GM18526 (cell line): ENCODE results near the gene UROC1.

ENCODE experiments used
- POLR2A ChIP-seq: IDR thresholded peaks from 3 replicates; pipeline ENCODE4 v1.6.1; 2011; ENCODE audit not compliant: insufficient read length; ENCODE audit errors: extremely low read depth

The UROC1 gene

DNA sequence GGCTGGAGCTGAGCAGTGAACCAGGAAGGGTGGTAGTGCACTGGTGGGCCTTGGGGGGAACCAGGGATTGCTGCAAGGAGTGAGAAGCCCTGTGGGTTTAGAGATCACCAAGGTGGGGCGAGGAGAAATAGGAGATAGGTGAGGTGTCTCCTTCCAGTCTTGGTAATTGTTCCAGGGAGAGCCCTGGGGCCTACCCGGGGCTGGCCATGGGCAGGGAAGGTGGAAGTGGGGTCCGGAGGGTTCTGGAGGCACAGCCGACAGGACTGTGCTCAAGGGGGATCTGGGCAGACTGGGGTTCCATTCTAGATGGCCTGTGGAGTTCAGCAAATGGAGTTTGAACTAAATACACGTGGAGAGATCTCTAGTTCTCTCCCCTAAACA, 10.8 kb upstream of the UROC1 start:
- TF ChIP-seq POLR2A = no peak

DNA sequence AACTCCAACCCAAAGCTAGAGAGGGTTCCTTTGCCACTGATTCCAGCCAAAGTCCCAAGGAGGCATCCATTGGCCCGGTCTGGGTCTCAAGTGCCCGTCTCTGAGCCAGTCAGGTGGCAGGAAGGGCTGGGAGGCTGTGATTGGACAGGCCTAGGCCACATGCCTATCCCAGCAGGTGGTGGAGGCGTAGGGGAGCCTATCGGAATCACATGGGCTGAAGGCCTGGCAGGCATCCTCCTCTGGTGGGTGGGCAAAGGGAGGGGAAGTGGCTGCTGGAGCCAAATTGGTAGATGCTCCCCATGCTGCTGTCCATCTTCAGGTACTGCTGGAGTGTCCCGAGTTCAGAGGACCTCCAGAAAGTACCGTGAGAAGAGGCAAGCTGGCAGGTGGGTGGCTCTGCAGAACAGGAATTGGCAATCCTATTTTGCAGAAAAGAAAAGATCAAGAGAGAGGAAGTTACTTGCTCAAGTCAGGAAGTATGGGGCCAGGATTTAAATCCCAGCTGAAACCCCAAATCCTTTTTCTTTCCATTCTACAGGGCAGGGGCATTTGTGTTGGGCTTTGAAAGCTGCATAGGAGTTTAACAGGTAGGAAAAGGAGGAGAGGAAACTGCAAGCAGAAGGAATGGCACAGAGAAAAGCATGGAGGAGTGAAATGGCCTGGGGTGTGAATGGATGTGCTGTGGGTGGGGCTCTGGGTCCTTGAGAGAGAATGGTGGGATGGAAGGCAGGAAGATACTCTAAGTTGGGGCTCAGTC, 10.1 kb upstream of the UROC1 start:
- TF ChIP-seq POLR2A = no peak

- no peak for TF ChIP-seq POLR2A
These were observed 9.4 kb upstream of the UROC1 start for GRCh38 chr3:126527006-126527405.

DNA sequence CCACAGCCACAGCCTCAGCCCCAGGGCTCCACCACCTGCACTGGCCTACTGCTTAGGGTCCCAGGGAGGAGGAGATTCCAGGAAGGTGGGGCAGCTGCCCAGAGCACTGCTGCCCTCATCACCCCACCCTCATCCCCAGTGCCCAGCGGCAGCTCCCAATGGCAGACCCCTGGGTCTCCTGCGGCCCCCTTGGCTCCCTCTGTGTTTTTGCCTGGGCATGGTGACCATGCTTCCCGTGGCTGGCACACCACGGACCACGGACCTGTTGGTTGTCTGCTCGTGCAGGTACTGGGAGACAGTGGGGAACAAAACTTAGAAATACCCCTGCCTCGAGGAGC, 9.1 kb upstream of the UROC1 start:
- no peak for TF ChIP-seq POLR2A

GRCh38 chr3:126525853-126526667, 8.5 kb upstream of the UROC1 start:
- no peak for TF ChIP-seq POLR2A

DNA sequence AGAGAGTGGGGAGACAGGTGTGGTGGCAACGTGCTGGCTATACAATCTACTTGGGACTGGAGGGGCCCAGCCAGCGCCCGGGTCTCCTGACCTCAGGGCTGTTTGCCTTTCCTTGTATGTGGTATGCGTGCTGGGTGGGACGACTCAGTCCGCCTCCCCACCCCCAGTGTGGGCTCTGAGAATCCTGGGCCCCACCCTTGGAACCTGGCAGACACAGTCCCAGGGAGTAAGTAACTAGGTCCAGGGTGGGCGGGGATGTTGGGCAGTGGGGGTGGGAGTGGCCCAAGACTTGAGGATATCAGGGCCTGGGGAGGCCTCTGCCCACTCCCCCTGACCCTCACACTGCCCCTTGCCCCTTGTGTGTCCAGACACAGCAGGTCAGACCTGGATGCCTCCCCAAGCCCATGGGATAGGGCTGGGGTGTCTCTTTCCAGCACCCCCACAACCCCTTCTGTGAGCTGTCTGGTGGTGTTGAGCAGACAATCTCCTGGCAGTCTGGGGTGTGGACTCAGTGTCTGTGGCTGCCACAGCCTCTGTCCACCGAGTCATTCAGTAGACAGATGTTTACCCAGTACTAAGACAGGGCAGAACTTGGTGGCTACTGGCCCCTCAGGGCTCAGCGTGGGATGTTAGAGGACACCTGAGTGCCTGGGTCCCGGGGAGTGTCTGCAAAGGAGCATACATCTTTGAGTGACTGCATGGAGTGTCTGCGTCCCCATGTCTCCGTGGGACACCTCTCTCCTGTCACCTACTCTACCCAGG, 7.7 kb upstream of the UROC1 start:
- TF ChIP-seq POLR2A = no peak

DNA sequence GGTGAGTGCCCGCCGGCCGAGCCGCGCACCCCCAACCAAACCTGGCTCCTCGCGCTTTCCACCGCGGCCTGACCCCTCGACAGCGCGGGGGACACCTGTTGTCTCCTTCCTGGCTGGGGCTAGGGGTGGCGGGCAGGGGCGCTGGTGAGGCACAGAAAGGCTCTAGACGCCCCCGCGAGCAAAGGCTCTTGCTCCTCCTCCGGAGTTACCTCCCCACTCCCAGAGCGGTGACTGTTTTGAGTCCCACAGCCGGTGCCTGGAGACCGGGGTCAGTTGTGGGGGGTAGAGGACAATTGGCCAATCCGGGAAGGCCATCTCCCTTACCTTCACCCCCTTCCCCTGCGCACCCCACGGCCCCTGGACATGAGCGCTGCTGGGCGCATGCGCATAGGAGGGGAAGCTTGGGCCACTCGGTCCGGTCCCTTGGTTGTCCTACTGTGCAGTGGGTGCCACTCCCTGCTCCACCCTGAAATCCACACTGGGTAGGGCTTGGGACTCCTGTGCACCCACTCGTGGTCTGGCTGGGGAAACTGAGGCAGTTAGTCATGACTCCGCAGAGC, 6.9 kb upstream of the UROC1 start:
- no peak for TF ChIP-seq POLR2A

- no peak for TF ChIP-seq POLR2A
These were observed 6.3 kb upstream of the UROC1 start, which contains the start of gene CHST13 for GRCh38 chr3:126523745-126524428. Gene CHST13 (plus strand): TSS chr3:126524155. CDS start chr3:126524333, 178 bp downstream.

- TF ChIP-seq POLR2A = no peak
These were observed 4.8 kb upstream of the UROC1 start for GRCh38 chr3:126522363-126522788.

DNA sequence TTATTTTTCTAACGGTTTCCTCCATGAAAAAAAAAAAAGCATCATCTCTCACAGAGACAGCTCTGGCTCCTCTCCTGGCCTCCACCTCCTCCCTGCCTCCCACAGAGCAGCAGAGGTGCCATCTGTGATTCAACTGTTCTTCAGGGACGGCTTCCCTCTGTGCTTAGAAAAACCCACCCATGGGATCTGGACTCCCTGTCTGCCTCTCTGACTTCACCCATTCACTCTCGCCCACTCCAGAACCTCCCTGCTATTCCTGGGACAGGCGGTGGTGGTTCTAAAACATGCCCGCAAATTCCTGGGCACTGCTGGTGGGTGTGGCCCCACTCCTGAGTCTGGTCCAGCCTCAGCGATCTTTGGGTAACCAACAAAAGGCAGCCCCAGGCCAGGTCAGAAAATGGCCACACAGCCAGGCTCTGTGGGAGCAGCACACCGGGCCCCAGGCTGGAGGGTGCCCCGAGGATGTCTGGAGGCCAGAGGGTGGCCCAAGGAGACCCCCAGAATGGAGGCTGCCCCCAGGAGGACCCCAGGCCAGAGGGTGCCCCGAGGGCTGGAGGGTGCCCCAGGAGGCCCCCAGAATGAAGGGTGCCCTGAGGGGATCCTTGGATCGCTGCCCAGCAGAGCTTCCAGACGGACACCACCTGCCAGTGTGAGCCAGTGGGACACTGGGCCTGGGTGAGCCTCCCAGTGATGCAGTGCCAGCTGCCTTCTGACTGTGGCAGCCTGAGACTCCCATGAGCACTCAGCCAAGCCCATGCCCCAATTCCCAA, 3.7 kb upstream of the UROC1 start:
- no peak for TF ChIP-seq POLR2A

GRCh38 chr3:126519506-126520455, 2.2 kb upstream of the UROC1 start:
- TF ChIP-seq POLR2A = no peak

DNA sequence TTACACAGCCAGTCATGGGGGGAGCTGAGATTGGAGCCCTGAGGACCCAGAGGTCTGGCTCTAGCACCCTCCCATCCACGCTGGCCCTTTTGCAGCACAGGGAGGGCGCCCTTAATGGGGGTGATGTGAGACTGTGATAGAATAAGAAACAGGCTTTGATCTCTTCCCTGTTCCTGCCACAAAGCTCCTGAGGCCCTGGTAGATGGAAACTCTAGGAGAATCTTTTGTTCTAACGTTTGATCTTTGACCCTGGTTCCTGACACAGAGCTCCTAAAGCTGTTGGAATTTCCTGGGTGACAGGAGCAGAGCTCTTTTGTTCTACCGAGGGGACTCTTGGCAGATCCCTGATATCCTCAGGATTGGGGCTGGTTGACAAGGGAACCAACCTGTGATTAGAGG, 1.2 kb upstream of the UROC1 start:
- TF ChIP-seq POLR2A = no peak

DNA sequence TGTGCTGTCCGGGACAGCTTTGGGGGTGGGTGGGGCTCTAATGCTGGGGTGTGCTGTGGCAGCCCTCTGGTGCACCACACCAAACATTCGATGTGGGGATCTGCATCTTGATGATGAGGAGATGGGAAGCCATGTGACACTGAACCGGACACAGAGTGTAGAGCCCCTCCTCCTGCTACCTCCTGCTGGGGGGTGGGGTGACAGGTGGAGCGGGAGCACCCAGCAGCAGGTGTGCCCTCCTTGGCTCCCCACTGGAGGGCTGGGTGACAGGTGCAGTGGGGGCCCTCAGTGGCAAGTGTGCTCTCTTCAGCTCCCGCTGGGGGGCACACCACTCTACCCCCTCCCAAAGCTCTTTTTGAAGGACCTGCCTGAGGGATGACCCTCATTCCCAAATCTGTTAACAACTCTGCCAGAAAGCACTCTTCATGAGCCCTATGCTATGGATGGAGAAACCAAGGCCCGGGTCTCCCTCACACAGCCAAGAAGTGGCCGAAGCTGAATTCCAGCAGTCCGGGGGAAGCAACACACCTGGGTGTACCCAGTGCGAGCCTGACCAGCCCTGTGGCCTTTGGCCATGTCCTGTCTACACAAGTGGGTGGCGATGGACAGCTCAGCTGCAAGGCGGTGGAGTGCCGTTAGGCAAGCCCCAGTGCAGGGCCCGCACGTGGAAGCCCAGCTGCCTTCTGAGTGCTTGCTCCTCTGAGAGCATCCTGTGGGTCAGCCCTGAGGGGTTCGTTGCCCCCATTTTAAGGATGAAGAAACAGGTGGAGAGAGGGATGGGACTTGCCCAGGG, 609 bp upstream of the UROC1 start:
- TF ChIP-seq POLR2A = no peak

- TF ChIP-seq POLR2A = no peak
These were observed 660 bp downstream of the UROC1 start for GRCh38 chr3:126516936-126517290.
